Measurements from ENCODE around the gene KIF13A. TPM values are rescaled to one million over a fixed set of nuclear protein-coding genes. Genes with fewer than 3 reads are reported as not detected.
"Not testable (repeated sequence)": the region's sequence is repeated elsewhere in the genome, so short reads cannot be mapped to it uniquely, and the experiment has no call there.

The KIF13A gene
- total RNA-seq, 2 experiments from 2014 or later = 0.17 to 0.19 TPM

DNA sequence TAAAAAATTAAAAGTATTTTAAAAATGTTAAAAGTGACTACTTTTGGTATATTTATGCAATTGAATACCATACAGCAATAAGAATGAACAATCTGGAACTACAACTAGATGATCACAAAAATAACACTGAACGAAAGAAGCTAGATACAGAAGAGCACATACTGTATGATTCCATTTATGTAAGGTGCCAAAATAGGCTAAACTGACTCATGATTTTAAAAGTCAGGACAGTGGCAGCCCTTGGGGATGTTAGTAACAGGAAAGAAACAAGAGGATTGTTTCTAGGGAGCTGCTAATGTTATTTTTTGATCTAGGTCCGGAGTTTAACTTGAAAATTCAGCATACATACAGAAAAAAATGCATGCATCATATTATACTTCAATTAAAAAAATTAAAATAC is 42.3 kb downstream of the KIF13A start:
- ChIA-PET POLR2A (no interaction called here), CTCF (no interaction called here)

DNA sequence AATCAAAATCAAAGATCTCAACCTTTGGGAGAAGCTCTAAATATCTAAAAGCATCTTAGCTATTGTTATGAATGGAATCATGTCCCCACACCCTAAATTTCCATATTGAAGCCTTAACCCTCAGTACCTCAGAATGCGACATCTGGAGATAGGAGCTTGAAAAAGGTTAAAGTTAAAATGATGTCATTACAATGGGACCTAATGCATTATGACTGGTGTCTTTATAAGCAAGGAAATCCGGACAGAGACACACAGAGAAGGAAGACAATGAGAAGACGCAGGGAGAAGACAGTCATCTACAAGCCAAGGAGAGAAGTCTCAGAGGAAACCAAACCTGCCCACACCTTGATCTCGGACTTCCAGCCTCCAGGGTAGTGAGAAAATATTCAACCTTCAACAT is 46.1 kb downstream of the KIF13A start:
- ChIA-PET CTCF (no interaction called here), POLR2A (no interaction called here)

DNA sequence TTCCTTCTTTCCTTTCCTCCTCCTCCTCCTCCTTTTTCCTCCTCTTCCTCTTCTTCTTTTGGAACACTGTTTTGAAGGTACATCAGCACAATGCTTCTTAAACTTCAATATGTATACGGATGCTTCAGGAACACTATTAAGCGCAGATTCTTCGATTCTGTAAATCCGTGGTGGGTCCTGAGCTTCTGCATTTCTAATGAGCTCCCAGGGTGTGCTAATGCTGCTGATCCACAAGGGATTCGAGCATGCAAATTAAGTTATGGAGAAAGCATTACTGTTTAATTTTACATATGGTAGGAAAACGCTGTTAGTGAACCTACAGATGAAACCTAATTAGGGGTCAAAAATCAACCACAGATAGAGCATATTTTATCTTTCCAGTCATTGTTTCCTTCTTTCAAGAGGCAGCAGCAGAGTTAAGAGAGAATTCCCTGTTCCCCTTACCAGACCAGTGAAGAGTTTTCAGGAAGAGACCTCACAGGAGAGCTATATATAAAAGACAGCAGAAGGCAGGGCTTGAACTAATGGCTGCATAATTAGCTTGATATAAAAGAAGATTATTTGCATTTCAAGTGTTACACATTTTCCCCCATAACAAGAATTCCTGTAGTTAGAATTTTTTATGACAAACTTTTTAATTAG is 47.2 kb downstream of the KIF13A start:
- ChIA-PET POLR2A (no interaction called here), CTCF (interaction anchor here (0.5 kb wide), 1 partner anchor 143 kb away, joined by 3 read pairs; no protein-coding TSS in a partner anchor)

DNA sequence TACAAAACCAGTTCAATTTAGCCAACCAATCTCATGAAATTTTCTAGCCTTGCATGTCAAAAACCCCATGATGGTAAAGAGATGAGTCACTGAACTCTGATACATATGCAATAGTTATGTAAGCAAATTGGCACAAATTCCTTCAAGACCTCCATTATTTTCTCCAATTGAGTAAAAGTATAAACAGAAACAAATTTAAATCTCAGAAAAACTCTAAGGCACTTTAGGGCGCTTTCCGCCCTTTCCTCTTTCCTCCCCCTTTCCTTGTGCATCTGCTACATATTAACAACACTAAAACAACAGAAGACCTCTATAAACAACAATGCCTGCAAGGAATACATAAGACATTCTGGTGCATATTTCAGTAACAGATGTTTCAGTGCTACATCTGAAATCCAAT is 48.5 kb downstream of the KIF13A start:
- POLR2A ChIA-PET = no interaction called here
- CTCF ChIA-PET = no interaction called here

DNA sequence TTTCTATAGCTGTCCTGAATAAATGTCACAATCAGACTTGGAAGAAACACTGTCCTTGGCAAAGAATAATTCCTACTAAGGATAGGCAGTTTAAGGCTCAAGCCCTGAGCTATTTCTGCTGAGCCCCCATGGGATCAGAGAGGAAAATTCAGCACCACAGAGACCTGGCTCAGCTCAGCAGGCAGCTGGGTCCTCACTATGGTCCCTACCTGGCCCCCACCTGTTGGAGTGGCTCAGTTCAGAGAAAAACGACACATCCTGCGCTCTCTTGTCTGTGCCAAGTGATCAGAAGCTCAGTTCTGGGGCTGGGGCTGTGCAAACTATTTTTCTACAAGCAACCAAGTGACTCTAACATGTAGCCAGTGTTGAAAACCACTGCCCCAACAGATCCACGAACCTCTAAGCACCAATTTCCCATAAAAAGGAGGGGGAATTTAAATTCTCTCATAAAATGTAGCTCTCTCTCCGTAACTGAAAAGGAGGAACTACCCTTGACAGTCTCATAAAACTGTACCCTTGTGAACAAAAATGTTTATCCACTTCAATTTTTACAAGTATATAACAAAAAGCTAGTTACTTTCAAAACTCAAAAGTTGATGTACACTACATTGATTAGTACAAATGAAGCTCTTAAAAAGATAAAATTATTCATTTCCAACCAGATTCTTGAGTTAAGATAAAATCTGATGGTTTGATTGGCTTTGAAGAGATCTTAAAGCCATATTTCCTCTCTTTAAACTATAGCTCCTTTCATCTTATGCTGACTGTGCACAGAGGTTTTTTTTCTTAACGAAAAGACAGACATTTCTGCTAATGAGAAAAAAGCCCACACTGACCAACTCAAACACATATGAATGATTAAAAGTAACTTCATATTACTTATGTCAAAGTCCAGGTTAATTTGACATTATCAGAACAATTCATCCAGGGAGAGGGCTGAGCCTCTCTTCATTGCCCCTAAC is 52.0 kb downstream of the KIF13A start:
- CTCF ChIA-PET = no interaction called here

DNA sequence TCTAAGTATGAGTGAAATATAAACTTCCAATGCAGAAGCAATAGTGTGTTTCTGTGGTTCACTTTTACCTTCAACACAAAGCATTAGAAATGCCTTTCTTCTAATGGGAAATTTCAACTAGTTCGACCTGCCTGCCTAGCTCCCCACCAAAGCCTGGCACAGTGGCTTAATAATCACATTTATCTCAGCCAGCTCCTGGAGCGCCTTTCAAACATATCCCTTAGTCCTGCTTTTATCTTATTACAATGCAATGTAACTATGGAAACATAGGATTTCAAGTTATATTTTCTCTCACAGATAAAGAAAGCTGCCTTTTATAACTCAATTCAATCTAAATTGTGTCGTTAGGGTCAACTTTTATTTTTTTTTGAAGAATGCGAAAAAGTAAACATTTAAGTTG is 53.7 kb downstream of the KIF13A start:
- ChIA-PET CTCF (no interaction called here), POLR2A (no interaction called here)

More for the DNA sequence above, 52.0 kb downstream of the KIF13A start:
- POLR2A ChIA-PET = no interaction called here

DNA sequence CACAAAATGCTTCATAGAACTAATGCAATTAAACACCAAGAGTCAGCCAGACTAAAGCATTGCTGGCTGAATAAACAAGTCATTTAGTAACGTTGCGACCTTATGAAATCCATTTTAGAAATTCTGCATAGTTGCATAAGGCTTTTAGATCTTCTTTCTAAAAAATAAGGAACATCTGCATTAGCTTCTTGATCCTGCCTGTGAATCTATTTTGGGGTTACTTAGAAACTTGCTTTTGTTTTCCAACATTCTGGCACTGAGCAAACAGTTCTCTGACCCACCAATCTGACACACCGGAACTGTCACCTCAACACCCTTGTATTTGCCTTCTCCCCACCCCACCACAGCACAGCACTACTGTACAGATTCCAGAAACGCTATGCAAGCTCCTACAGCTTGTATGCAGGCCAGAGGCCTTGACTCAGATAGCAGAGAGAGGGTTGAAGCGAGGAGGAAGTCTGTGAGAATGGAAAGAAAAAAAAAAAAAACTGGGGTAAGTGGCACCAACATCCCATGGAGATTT is 55.0 kb downstream of the KIF13A start:
- POLR2A ChIA-PET = no interaction called here
- CTCF ChIA-PET = no interaction called here

DNA sequence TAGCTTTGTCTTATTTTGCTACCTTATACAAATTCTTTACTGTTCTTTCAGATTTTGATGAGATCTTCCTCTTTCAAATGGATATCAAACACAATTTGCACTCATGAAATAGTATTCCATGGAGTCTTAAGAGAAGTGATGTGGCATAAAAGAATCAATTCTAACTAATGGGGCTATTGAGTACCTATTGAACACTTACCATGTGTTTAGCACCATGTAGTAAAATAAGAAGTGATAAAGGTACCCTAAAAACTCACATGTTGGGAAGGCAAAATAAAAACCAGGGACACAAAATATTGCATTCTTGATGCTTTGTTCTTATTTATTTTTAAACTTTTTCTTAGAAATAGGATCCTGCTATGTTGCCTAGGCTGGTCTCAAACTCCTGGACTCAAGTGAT is 56.2 kb downstream of the KIF13A start:
- POLR2A ChIA-PET = no interaction called here
- CTCF ChIA-PET = no interaction called here

DNA sequence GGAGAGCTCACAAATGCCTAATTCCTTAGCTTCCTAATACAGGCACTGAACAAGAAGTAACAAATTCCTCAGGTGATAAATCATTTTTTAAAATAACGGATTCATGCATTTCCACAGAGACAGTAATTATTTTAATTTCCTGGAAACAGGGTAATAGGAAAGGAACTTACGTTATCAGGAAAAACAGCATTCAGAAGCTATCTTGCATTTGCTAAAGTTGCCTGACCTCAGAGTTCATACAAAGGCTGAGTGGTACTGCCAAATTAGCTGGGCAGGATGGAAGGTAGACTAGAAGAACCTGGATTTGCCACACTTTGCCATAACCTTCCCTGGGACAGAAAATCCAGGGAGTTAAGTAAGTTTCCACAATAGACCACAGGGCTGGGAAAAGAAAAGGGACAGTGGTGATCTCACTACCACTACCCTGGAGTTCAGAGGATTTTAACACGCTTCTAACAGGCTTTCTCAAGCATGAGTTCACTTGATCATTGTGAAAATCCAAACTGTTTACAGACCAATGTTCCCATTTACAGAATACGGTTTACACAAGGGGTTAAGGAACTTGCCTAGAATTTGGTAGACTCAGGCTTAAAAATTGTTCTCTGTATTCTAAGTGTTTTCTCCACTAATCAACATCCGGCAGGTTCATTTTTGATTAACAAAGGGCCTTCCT is 57.0 kb downstream of the KIF13A start:
- ChIA-PET POLR2A (no interaction called here), CTCF (no interaction called here)

DNA sequence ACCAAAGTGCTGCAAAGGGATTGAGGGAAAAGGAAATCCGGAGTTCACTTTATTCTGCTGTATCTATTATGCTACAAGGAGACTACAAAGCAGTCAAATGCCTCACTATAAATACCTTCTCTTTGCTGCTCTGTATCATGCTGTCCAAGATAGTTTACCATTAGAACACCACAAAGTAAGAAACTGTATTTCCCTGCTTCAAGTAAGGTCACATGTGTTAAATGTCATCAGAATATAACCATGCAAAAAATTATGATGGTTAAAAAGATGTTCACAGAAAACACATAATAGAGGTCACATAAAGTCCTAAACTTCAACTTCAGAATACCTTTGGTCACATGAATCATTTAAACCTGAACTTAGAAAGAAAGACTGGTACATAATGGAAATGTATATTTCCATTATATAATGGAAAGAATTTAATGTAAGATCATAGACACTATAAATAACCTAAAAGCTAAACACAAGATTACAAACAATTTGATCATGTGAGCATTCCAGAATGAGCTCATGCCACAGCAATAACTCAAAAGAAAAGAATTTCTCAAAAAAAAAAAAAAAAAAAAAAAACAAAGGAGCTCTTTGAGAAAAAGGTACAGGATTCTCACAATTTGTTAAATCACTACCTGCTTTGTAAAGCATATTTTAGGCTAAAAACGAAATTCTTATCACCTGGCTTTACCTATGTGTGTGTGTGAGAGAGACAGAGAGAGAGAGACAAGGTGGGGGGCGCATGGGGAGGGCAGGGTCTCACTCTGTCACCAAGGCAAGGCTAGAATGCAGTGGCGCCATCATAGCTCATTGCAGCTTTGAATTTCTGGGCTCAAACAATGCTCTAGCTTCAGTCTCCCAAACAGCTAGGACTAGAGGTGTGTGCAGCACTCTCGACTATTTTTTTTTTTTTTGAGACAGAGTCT is 58.7 kb downstream of the KIF13A start:
- POLR2A ChIA-PET = no interaction called here

DNA sequence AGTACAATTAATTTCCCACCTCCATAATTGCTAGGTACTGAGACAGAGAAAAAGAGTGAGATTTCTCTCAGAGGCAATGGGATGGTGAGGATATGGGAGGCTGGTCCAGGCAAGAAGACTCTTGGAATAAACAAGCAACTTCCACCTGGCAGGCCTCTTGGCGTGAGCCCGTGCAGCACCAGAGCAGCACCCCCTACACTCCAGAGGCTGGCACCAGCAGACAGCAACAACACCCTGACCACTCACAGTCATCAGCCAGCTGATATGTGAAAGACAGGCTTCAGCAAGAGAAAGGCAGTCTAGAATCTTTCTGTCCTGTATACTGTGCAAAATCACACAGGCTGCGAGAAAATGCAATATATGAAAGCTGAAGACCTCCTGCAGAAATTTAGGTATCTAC is 59.7 kb downstream of the KIF13A start:
- ChIA-PET POLR2A (no interaction called here), CTCF (no interaction called here)

More for the DNA sequence above, 58.7 kb downstream of the KIF13A start:
- CTCF ChIA-PET = interaction anchor here (0.7 kb wide), 1 partner anchor 145 kb away, joined by 4 read pairs; no protein-coding TSS in a partner anchor

DNA sequence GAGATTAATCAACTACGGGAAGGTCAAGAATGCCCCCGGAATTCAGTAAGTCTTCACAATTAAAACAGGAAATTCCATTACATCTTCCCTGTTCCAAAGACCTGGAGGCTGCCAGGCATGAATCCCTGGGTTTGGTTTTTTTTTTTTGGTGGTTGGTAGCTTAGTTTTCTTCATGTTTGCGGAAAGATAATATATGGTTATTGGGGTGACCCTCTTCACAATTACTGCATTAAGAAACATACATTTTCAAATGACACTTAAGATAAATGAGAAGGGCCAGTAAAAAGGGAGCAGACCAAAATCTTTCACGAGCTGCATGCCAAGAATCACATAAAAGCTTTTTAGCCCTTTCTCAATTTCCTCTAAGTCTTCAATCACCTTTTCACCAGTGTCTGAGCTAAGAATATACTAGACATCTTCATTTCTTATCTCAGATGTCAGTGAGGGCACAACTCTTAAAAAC is 64.0 kb downstream of the KIF13A start:
- POLR2A ChIA-PET = no interaction called here

DNA sequence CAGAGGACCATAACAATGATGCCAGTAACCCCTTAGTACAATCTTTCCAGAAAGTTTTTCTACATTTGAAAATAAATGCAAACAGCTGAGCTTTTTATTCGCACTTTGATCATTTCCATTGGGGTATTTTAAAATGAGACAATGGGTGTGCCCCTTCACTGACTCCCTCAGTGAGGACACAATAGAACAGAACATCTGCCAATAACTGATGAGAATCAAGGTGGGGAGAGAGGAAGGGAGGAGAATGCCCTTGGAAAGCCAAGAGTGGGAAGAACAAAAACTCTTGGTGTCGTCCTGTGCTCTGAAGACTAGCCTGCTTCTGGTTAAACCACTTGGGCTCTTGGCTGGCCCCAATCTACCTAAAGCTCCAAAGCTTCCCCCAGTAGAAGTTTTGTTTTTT is 66.0 kb downstream of the KIF13A start:
- ChIA-PET CTCF (no interaction called here), POLR2A (no interaction called here)

More for the DNA sequence above, 64.0 kb downstream of the KIF13A start:
- CTCF ChIA-PET = interaction anchor here (0.9 kb wide), 1 partner anchor 21 kb away, joined by 3 read pairs; no protein-coding TSS in a partner anchor

DNA sequence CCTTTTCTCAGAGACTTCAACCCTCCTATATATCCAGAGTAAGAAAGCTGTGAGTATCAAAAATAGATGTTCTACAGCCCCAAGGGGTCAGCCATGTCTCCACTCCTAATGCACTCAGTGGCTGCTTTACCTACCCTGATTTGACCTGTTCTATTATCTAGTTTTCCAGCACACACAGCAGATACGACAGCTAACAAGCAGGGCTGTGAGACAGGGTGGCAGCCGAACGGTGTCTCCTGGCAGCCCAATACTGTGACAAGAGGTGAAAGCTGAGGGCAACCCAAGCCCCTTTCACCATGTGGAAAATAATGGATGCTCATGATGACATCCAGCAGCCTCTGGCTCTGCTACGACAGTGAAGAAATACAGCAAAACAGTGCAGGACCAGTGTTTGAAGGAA is 67.9 kb downstream of the KIF13A start:
- CTCF ChIA-PET = no interaction called here
- POLR2A ChIA-PET = no interaction called here

DNA sequence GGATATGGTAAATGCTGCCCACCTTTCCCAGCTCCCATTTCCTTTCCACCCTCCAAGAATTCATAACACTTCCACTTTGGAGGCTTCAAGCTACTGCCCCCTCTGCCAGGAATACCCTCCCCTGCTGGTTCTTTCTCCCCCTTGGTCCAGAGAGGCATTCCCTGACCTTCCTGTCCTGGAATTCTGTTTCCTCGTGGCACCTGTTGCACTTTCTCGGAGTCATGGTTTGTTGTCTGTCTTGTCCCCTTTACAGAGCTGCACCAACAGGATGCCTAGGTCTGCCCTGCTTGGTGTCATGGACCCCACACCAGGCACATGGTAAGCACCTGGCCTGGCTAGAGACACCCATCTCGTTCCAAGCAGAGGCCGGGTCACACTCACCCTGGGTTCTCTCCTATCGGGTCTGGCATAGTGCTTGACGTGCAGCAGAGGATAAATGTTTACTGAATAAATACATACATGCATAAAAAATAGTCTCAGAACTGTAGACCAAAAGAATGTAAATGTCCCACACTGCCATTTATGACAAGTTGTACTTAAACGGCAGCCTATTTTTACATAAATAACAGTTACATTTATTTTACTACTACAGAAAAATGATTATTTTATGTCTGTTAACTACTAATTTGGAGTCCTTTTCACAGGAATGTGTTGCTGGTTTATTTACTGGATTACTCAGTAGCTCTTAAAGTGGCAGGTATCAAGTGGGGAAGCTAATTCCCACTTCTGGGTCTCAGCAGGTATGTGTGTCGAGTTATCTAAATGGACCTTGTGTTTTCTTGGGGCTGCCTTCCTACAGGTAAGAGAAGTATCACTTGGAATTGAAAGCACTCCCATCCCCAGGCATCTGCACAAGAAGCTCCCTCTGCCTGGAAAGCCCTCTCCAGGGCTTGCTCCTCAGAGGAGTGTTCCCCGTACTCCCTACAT is 69.3 kb downstream of the KIF13A start:
- ChIA-PET POLR2A (no interaction called here), CTCF (no interaction called here)

DNA sequence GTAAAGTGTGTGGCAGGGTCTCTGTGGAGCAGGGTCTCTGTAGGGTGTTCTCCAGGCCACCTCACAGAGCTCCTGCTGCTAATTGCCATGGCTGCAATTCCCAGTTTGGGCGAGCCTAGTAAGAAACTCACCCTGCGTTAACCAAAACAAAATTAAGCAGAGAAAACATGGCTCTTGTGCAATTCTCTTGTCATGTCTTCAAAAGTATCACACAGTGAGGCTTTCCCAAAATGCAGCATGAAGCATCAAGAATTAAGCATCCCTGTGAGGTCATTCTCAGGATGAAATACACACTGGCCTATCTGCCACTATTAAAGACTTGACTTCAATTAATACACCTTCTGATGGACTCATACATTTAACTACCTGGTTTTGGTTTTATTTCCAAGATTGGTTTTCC is 72.8 kb downstream of the KIF13A start:
- ChIA-PET POLR2A (no interaction called here), CTCF (interaction anchor here (0.6 kb wide), 1 partner anchor 34 kb away, joined by 3 read pairs; no protein-coding TSS in a partner anchor)

DNA sequence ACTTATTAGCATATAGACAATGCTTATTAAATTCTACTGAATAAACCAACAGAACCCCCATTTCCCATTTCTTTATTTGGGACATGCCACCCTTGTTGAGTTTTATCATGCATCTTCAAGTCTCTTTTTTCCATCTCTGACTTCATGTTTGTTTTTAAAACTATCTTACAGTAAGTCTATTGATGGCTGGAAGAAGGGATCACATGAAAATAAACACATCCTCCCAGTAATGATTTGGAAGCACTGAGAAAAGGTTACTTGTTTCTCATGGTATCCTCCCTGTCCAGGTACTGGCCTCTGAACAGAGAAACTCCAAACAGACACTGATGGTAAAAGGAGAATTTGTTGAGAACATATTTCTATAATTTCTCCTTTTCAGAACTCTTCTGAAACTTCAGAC is 74.9 kb downstream of the KIF13A start:
- ChIA-PET POLR2A (no interaction called here), CTCF (no interaction called here)

DNA sequence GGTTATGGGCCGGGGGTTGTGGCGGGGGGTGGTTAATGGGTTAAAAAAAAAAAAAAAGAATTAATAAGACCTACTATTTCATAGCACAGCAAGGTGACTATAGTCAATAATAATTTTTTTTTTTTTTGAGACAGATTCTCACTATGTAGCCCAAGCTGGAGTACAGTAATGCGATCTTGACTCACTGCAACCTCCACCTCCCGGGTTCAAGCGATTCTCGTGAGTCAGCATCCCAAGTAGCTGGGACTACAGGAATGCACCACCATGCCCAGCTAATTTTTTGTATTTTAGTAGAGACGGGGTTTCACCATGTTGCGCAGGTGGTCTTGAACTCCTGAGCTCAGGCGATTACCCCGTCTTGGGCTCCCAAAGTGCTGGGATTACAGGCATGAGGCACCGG is 75.8 kb downstream of the KIF13A start:
- POLR2A ChIA-PET = not testable (repeated sequence)
- CTCF ChIA-PET = interaction anchor here (0.7 kb wide), 1 partner anchor 71 kb away, joined by 3 read pairs; no protein-coding TSS in a partner anchor

All from activated CD8-positive, alpha-beta memory T cell treated with anti-CD3 and anti-CD28 coated beads for 36 hours (primary cell).